Measurements from ENCODE around the gene RABEP1.
"Not testable (repeated sequence)": the region's sequence is repeated elsewhere in the genome, so short reads cannot be mapped to it uniquely, and the experiment has no call there.

The RABEP1 gene

GRCh38 chr17:5281814-5282641 is at the start of gene RABEP1:
TSS of gene RABEP1 (plus strand) at chr17:5282284. CDS start at chr17:5282487, 203 bp downstream.
- DNase-seq (ENCODE audit: low read depth in 2 of 2), result peak; percentile 88 to 92

GRCh38 chr17:5233492-5233891 is 48.6 kb upstream of the RABEP1 start:
- DNase-seq (ENCODE audit: low read depth in 2 of 2), result not testable (repeated sequence)

GRCh38 chr17:5234645-5235576 is 47.2 kb upstream of the RABEP1 start, which contains the start of gene SCIMP:
TSS of gene SCIMP (minus strand) at chr17:5234860. CDS start at chr17:5234755, 105 bp downstream.
- no peak for DNase-seq (ENCODE audit: low read depth in 2 of 2)

GRCh38 chr17:5236938-5237540 is 45.0 kb upstream of the RABEP1 start:
- DNase-seq (ENCODE audit: low read depth in 2 of 2), result no peak

- peak in 1 of 2 experiments; percentile 32 for DNase-seq (ENCODE audit: low read depth in 2 of 2)
Observed at GRCh38 chr17:5237541-5238016, 44.5 kb upstream of the RABEP1 start.

- no peak for DNase-seq (ENCODE audit: low read depth in 2 of 2)
Observed at GRCh38 chr17:5238333-5238732, 43.8 kb upstream of the RABEP1 start.

GRCh38 chr17:5239769-5240168 is 42.3 kb upstream of the RABEP1 start:
- not testable (repeated sequence) for DNase-seq (ENCODE audit: low read depth in 2 of 2)

GRCh38 chr17:5241861-5242671 is 40.0 kb upstream of the RABEP1 start:
- no peak for DNase-seq (ENCODE audit: low read depth in 2 of 2)

- DNase-seq (ENCODE audit: low read depth in 2 of 2), result no peak
Observed at GRCh38 chr17:5247621-5248020, 34.5 kb upstream of the RABEP1 start.

- DNase-seq (ENCODE audit: low read depth in 2 of 2), result no peak
Observed at GRCh38 chr17:5248821-5249479, 33.1 kb upstream of the RABEP1 start.

GRCh38 chr17:5249615-5250014 is 32.5 kb upstream of the RABEP1 start:
- DNase-seq (ENCODE audit: low read depth in 2 of 2), result peak; percentile 25 to 47

- no peak for DNase-seq (ENCODE audit: low read depth in 2 of 2)
Observed at GRCh38 chr17:5254414-5254813, 27.7 kb upstream of the RABEP1 start.

- DNase-seq (ENCODE audit: low read depth in 2 of 2), result no peak
Observed at GRCh38 chr17:5254903-5255521, 27.1 kb upstream of the RABEP1 start.

- DNase-seq (ENCODE audit: low read depth in 2 of 2), result no peak
Observed at GRCh38 chr17:5257124-5257523, 25.0 kb upstream of the RABEP1 start.

- DNase-seq (ENCODE audit: low read depth in 2 of 2), result no peak
Observed at GRCh38 chr17:5260542-5260941, 21.5 kb upstream of the RABEP1 start.

- DNase-seq (ENCODE audit: low read depth in 2 of 2), result no peak
Observed at GRCh38 chr17:5262416-5262991, 19.6 kb upstream of the RABEP1 start.

- no peak for DNase-seq (ENCODE audit: low read depth in 2 of 2)
Observed at GRCh38 chr17:5263441-5263840, 18.6 kb upstream of the RABEP1 start.

GRCh38 chr17:5264893-5265292 is 17.2 kb upstream of the RABEP1 start:
- no peak for DNase-seq (ENCODE audit: low read depth in 2 of 2)

GRCh38 chr17:5269241-5269960 is 12.7 kb upstream of the RABEP1 start:
- DNase-seq (ENCODE audit: low read depth in 2 of 2), result no peak

All from stimulated activated CD4-positive, alpha-beta T cell treated with anti-CD3 and anti-CD28 coated beads, Interleukin-12 subunit alpha, Interleukin-12 subunit beta, amount 100 ng/mL, for 24 hours (primary cell).